ENCODE measurements around the gene ERFL.

DNA sequence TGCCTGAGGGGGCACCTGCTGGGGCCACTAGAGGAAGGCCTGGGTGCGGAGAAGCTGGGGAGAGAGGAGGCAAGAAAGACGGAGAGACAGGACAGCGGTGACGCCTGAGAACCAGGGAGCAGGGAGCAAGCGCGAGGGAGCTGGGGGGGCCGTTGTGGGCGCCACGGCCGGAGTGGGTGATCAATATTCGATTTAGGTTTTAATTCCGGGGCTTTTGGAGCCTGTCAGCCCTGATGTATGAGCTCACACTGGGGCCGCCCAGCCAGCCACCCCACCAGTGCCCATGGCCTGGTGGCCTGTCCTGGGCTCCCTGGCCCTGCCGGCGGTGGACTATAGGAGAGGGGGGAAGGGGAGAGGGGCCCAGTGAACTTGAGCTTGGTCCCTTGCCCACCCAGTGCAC lies 8.7 kb upstream of the ERFL start:
- TF ChIP-seq, protein P1, sequence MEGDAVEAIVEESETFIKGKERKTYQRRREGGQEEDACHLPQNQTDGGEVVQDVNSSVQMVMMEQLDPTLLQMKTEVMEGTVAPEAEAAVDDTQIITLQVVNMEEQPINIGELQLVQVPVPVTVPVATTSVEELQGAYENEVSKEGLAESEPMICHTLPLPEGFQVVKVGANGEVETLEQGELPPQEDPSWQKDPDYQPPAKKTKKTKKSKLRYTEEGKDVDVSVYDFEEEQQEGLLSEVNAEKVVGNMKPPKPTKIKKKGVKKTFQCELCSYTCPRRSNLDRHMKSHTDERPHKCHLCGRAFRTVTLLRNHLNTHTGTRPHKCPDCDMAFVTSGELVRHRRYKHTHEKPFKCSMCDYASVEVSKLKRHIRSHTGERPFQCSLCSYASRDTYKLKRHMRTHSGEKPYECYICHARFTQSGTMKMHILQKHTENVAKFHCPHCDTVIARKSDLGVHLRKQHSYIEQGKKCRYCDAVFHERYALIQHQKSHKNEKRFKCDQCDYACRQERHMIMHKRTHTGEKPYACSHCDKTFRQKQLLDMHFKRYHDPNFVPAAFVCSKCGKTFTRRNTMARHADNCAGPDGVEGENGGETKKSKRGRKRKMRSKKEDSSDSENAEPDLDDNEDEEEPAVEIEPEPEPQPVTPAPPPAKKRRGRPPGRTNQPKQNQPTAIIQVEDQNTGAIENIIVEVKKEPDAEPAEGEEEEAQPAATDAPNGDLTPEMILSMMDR (IDR thresholded peaks at IDR 0.05; ENCODE audit: borderline replicate concordance, extremely low read depth, low read length, poor library complexity, severe bottlenecking): no peak
- TF ChIP-seq EZH2 (IDR thresholded peaks at IDR 0.05; ENCODE audit: borderline replicate concordance, low read depth, low read length, severe bottlenecking): no peak
